ENCODE data around the gene CASKIN1.

CASKIN1 gene

DNA sequence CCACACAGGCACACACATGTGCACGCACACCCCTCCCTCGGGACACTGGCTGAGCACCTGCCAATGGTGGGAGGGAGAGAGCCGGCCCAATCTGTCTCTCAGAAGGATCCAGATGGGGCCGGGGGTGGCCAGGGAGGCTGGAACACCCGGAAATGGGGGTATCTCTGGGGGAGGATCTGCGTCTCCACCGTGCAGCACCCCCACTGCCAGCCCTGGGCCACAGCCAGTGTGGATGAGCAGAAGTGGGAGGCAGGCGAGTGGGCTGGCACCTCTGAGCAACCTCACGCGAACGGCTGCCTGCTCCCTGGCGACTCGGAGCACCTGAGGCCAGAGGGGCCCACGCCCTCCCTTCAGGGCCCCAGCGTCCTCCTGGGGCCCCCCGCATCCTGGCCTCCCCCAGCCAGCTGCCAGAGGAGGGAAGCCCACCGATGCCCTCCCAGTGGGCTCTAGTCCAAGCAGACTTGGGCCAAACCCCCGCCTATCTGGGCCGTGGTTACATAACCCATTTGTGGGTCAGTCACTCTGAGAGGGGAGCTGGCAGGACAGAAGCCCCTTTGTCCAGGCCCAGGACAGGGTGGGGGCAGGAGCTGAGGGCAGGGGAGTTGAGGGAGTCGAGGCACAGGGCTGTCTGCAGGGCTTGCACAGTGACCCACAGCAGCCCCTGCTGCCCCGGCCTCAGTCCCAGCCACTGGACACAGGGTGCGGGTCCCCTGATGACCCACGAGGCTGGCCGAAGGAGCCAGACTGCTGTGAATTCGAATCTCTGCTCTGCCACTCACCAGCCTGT is 5.6 kb downstream of the CASKIN1 start:
- H3K4me2 ChIP-seq (ENCODE audit: low read depth, low read length, poor library complexity, severe bottlenecking) = no peak overlapping the region
- H3K27ac ChIP-seq (ENCODE audit: low read depth, low read length) = no peak overlapping the region
- H2AFZ ChIP-seq (ENCODE audit: low read depth, low read length, severe bottlenecking) = no peak overlapping the region
- H3F3A ChIP-seq (ENCODE audit: insufficient read depth) = no peaks in the 10 kb centered on the region
- no peaks in the 10 kb centered on the region for H3K27me3 ChIP-seq (ENCODE audit: low read length)
- no peak for TF ChIP-seq EZH2phosphoT487 (conservative IDR thresholded peaks at IDR 0.05; ENCODE audit: low read length)
- TF ChIP-seq, protein P1, sequence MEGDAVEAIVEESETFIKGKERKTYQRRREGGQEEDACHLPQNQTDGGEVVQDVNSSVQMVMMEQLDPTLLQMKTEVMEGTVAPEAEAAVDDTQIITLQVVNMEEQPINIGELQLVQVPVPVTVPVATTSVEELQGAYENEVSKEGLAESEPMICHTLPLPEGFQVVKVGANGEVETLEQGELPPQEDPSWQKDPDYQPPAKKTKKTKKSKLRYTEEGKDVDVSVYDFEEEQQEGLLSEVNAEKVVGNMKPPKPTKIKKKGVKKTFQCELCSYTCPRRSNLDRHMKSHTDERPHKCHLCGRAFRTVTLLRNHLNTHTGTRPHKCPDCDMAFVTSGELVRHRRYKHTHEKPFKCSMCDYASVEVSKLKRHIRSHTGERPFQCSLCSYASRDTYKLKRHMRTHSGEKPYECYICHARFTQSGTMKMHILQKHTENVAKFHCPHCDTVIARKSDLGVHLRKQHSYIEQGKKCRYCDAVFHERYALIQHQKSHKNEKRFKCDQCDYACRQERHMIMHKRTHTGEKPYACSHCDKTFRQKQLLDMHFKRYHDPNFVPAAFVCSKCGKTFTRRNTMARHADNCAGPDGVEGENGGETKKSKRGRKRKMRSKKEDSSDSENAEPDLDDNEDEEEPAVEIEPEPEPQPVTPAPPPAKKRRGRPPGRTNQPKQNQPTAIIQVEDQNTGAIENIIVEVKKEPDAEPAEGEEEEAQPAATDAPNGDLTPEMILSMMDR (IDR thresholded peaks at IDR 0.05; ENCODE audit: insufficient read depth, low read length, poor library complexity, severe bottlenecking) = no peak
- H3K9me2 ChIP-seq (replicated peaks; ENCODE audit: insufficient read depth, low read length) = no peaks in the 10 kb centered on the region
- no peaks in the 10 kb centered on the region for H3K9me3 ChIP-seq (ENCODE audit: insufficient read depth, low read length)
- H3K9ac ChIP-seq (ENCODE audit: low read length) = no peak overlapping the region
- no peaks in the 10 kb centered on the region for H3K79me2 ChIP-seq (ENCODE audit: insufficient read depth, low read length)
- H3K4me3 ChIP-seq (ENCODE audit: insufficient read depth, low read length, poor library complexity, severe bottlenecking) = no peak overlapping the region
- no peaks in the 10 kb centered on the region for H3K36me3 ChIP-seq (ENCODE audit: low read length)
- H4K20me1 ChIP-seq (ENCODE audit: low read depth, low read length) = no peaks in the 10 kb centered on the region

DNA sequence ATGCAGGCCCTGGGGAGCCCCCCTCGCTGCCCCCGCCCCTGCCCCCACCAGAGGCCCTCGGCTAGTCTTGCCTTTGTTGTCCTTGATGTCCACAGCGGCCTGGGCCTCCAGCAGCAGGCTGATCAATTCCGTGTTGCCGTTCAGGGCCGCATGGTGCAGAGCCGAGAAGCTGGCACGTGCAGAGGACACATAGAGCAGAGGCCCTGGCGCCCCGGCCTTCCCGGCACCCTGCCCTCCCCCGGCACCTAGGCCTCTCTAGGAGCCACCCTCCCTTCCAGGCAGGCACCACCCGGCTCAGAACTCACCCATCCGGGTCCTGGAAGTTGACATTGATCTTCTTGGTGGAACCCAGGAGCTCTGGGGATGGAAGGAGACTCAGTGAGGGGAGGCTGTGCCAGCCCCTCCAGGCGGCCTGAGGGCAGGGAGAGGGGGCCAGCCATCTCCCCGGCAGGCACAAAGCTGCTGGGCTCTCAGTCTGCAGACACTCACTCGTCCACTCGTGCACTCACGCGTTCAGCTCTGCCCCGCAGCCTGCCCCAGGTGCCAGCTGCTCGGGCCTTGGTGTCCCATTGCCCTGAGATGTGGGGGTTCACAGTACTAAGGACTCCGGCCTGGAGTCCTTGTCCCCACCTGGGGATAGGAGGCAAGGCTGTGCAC is 6.3 kb downstream of the CASKIN1 start:
- Histone ChIP-seq H3K79me2 (ENCODE audit: insufficient read depth, low read length) (no peaks in the 10 kb centered on the region), H3K27ac (ENCODE audit: low read depth, low read length) (no peak overlapping the region), H3F3A (ENCODE audit: insufficient read depth) (no peaks in the 10 kb centered on the region), H3K9ac (ENCODE audit: low read length) (no peak overlapping the region), H3K4me3 (ENCODE audit: insufficient read depth, low read length, poor library complexity, severe bottlenecking) (no peak overlapping the region), H3K9me3 (ENCODE audit: insufficient read depth, low read length) (no peaks in the 10 kb centered on the region), H2AFZ (ENCODE audit: low read depth, low read length, severe bottlenecking) (no peak overlapping the region), H3K9me2 (replicated peaks; ENCODE audit: insufficient read depth, low read length) (no peaks in the 10 kb centered on the region), H3K27me3 (ENCODE audit: low read length) (no peaks in the 10 kb centered on the region), H3K36me3 (ENCODE audit: low read length) (no peaks in the 10 kb centered on the region), H4K20me1 (ENCODE audit: low read depth, low read length) (no peaks in the 10 kb centered on the region), H3K4me2 (ENCODE audit: low read depth, low read length, poor library complexity, severe bottlenecking) (no peak overlapping the region)
- TF ChIP-seq, protein P1 (IDR thresholded peaks at IDR 0.05; ENCODE audit: insufficient read depth, low read length, poor library complexity, severe bottlenecking) = no peak
- TF ChIP-seq EZH2phosphoT487 (conservative IDR thresholded peaks at IDR 0.05; ENCODE audit: low read length) = no peak

DNA sequence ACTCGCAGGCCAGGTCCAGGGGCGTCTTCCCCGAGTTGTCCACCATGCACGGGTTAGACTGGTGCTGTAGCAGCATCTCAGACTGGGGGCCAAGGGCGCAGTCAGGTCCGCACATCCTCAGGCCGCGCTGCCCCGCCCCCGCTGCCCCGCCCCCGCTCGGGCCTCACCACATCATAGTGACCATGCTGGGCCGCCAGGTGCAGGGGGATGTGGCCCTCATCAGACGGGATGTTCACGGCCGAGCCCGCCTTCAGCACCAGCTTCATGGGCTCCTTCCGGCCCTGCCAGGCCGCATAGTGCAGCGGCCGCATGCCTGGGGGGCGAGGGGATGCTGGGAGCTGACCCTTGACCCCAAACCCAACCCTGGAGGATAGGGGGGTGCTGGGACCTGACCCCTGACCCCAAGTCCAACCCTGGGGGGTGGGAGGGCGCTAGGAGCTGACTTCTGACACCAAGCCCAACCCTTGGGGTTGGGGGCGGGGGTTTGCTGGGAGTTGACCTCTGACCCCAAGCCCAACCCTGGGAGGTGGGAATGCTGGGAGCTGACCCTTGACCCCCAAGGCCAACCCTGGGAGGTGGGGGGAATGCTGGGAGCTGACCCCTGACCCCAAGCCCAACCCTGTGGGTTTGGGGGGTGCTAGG is 7.0 kb downstream of the CASKIN1 start:
- no peaks in the 10 kb centered on the region for H3K36me3 ChIP-seq (ENCODE audit: low read length)
- no peak overlapping the region for H3K4me2 ChIP-seq (ENCODE audit: low read depth, low read length, poor library complexity, severe bottlenecking)

More for the DNA sequence above, 7.0 kb downstream of the CASKIN1 start:
- no peaks in the 10 kb centered on the region; the same call in 1 of the 2 replicates for H4K20me1 ChIP-seq (ENCODE audit: low read depth, low read length)
- H3K9ac ChIP-seq (ENCODE audit: low read length) = no peak overlapping the region
- no peak overlapping the region for H2AFZ ChIP-seq (ENCODE audit: low read depth, low read length, severe bottlenecking)
- H3K9me2 ChIP-seq (replicated peaks; ENCODE audit: insufficient read depth, low read length) = no peaks in the 10 kb centered on the region
- H3K9me3 ChIP-seq (ENCODE audit: insufficient read depth, low read length) = no peaks in the 10 kb centered on the region
- H3F3A ChIP-seq (ENCODE audit: insufficient read depth) = no peaks in the 10 kb centered on the region
- TF ChIP-seq, protein P1 (IDR thresholded peaks at IDR 0.05; ENCODE audit: insufficient read depth, low read length, poor library complexity, severe bottlenecking) = no peak
- TF ChIP-seq EZH2phosphoT487 (conservative IDR thresholded peaks at IDR 0.05; ENCODE audit: low read length) = no peak
- no peaks in the 10 kb centered on the region for H3K27me3 ChIP-seq (ENCODE audit: low read length)
- no peak overlapping the region for H3K27ac ChIP-seq (ENCODE audit: low read depth, low read length)
- no peak overlapping the region for H3K4me3 ChIP-seq (ENCODE audit: insufficient read depth, low read length, poor library complexity, severe bottlenecking)
- no peaks in the 10 kb centered on the region for H3K79me2 ChIP-seq (ENCODE audit: insufficient read depth, low read length)
